HG03139 (cell line): ENCODE results near the gene CBX8.

Source experiments
- ATAC-seq: cut with Tn5 transposase; IDR thresholded peaks from one replicate; pipeline ENCODE4 v1.9.1; 2021; ENCODE audit not compliant: unreplicated experiment

Gene CBX8

DNA sequence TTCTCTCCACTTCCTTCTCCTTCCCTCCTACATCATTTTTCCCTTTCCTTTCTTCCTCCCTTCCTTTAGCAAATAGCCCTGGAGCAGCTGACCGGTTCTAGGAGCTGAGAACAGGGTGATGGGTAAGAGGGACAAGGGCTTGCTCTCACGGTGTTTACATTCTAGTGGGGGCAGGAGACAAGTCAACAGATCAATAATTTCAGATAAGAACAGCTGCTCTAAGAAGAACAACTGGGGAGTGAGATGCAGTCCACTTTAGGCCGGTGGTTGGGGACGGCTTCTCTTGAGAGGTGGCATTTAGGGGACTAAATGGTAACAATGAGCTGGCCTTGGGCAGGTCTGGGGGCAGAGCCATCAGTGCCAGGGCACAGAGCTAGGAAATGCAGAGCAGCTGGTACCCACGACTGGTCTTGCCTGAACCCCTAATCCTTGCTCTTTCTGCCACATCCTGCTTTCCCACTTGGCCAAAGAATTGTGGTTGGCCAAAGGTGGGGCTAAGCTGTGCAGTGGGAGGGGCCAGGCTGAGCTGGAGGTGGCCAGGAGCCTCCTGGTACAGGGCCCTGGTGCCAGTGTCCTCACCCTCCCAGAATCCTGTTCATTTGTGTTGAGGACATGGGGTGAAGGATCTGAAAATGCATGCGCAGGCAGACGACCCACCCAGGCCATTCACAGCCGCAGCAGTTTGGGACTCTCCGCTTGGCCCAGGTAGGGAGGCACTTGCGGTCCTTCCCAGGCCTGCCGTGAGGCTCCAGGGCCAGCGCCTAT lies 24.6 kb upstream of the CBX8 start:
- ATAC-seq: no peak

DNA sequence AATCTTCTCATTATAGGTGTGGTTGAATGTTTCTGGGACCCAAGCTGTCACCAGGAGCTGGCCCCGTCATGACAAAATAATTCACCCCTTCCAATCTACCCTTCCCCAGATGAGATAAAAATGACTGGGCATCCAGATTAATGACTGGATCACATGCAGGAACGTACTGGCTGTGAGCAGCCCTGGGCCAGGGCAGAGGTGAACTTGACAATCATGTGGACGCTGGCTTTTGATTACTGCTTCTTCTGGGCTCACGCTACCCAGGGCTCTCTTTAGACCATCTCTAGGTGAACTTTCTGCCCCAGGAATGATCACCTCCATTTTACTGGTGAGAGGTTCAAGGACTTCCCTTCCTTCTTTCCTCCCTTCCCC lies 24.1 kb upstream of the CBX8 start:
- ATAC-seq: no peak

DNA sequence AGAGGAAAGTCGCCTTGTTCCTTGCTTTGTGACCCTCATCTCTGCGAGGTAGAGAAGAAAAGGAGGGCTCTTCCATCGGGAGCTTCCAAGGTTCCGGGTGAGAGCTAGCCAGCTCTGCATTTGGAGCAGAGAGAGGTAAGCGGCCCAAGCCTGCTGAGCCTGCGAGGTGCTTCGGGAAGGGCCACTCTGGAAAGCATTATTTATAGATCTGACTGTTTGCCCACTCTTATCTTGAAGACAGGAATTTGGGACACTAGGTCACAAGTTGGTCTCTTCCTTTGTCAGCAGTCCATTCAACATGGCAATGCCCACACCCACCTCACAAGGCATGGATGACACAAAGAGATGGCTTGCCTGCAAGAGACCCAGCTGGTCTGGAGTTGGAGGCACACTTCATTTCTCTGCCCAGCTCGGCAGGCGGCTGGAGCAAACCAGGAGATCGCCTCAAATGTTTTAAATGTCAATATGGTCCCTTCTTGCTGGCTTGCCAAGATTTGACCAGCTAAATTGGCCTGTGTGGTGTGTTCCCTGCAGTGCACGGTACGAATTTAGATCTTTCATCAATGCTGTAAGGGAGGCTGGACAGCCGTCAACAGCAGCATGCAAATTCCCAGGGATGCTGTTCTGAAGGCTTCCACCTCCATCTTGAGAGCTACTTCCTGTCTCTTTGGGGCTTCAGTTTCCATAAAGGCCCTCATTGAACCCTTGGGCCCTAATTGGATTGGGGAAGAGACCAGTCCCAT lies 22.8 kb upstream of the CBX8 start:
- no peak for ATAC-seq

- ATAC-seq: no peak
These were observed 22.2 kb upstream of the CBX8 start for GRCh38 chr17:79819085-79819484.

DNA sequence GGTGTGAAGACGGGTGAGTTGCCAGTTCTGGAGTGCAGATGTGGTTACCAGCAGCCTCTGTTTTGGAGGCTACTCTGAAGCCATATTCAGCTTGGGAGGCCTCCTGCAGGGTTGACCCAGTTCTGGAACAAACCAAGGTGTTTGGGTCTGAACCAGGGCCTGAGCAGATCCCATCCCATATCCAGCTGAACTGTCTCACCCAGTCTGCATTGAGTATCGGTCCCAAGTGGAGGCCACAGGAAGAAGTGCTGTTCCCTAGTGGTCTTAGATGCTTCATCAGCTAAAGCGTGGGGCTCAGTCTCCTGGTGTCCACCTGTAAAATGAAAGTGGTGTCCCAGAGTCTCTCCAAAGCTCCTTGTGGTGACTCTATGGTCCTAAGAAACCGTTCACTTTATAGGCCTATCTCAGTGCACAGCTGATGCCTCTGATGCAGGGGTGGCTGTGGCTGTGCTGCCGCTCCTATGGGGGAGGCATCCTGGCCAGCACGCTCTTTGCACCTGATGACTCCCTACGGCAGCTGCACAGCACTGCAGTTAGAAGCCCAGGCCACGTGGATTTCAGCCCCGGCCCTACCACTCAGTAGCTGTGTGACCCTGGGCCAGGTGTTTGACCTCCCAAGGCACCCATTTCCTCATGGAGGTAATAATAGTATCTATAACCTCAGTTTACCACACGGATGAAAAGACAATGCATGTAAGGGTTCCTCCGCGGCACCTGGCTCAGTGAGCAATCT lies 21.3 kb upstream of the CBX8 start:
- ATAC-seq: no peak

- no peak for ATAC-seq
These were observed 19.1 kb upstream of the CBX8 start for GRCh38 chr17:79815836-79816461.

GRCh38 chr17:79814974-79815835 lies 18.3 kb upstream of the CBX8 start:
- ATAC-seq: no peak

GRCh38 chr17:79814127-79814973 lies 17.5 kb upstream of the CBX8 start:
- no peak for ATAC-seq

DNA sequence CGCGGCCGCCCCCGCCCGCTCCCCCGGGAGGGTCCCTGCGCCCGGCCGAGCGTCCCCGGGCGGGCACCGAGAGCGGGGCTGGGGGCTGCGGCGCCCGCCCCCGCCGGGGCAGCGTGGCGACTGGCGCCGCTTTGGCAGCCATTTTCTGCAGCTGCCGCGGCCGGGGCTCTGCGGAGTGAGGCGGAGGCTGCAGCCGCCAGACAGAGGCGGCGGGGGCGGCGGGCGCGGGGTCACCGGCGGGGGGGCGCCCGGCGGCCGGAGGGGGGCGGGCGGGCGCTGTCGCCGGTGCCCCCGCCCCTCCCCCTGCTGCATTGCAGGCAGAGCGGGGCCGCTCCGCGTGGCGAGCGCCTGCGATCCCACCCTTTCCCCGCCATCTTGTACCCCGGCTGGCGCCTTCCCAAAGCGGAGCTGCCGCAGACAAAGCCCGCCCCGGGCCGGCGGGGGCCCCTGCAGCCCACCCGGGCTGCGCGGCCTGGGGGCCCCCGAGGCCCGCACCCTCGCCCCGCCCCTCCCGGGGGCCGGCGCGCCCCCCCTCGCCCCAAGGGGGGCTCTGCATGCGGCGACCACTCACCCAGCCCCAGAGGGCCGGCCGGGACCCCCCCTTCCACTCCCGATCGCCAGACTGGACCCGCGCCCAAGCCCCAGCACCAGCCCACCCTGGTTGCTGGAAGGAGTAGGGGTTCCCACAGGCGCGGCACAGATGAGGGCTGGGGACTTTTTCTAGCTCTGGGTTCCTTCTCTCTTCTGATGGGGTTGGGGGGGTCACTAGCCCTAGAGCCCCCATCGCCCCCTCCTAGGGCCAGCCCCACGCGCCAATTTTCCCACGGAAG lies 16.6 kb upstream of the CBX8 start:
- no peak for ATAC-seq

- ATAC-seq: no peak
These were observed 15.7 kb upstream of the CBX8 start for GRCh38 chr17:79812353-79813258.

DNA sequence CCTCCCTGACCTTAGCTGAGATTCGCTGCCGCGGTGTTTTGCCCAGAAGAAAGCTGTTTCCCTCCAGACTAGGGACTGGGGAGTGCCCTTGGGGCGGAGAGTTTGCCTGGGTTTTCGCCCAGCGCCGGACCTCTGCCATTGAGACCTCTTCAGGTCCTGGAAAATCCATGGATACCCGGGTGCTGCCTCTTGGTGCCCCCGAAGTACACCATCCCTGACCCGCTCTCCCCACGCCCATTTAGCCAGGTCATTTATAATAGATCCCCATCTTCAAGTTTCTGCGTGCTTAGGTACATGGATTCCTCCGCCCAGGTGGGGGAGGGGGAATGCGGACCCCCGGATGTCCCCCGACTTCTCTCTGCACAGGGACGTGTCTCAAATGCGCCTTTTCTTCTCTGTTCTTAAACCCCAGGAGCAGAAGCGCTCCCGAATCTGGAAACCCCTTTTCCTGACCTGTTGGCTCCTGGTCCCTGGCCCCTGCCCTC lies 15.0 kb upstream of the CBX8 start:
- ATAC-seq: no peak

- no peak for ATAC-seq
These were observed 14.4 kb upstream of the CBX8 start for GRCh38 chr17:79811011-79811867.

GRCh38 chr17:79810130-79811010 lies 13.5 kb upstream of the CBX8 start:
- ATAC-seq: peak; percentile 58

DNA sequence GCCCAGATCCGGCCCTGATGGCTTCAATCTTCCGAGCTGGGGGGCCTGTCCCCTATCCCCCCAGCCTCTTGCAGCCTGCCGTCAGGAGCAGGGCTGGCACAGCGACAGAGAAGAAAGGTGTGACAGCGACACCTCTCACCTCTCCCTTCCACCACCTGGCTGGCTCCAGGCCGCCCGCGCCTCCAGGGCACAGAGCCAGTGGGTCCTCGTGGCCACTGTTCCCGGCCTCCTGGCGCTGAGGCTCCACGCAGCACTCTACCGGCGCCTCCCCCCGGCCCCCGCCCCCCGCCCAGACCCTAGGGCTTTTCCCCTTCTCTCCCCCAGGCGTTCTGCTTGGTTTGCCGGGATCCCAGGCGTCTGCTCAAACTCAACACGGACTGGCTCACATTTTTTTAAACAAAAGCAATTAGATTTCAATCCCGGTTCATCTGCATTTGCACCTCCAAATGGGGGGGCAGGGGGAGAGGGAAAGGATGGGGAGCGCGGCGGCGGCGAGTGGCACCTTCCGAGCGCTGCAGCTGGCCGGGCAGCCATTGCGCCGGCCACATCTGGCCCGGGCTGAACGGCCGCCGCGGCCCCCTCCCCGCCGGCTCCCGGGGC lies 12.8 kb upstream of the CBX8 start:
- ATAC-seq: no peak
